HG02759 (cell line): Measurements from ENCODE around the gene ARHGAP26.

Source experiments
- ATAC-seq: cut with Tn5 transposase; IDR thresholded peaks from one replicate; pipeline ENCODE4 v1.9.1; 2021; ENCODE audit warnings: mild to moderate bottlenecking, moderate library complexity; ENCODE audit not compliant: unreplicated experiment

The ARHGAP26 gene

GRCh38 chr5:143277536-143277935 is 507.4 kb downstream of the ARHGAP26 start:
- ATAC-seq: no peak
